HTR-8/SVneo (cell line): ENCODE data around the gene ALPG.
A peak's percentile ranks its signal among the peaks of the same experiment; 100 is the strongest.
"Not testable (repeated sequence)": the region's sequence is repeated elsewhere in the genome, so short reads cannot be mapped to it uniquely, and the experiment has no call there.

Source experiments
- DNase-seq: peaks from one replicate; pipeline ENCODE4 v3.0.0; 2011; ENCODE audit warnings: low spot score, mixed read lengths; ENCODE audit not compliant: insufficient read length
- FAIRE-seq: peaks from 2 replicates; lab custom pipeline; 2011; peaks lifted over from hg19 to GRCh38; lab: Jason Lieb, UNC

Gene ALPG

DNA sequence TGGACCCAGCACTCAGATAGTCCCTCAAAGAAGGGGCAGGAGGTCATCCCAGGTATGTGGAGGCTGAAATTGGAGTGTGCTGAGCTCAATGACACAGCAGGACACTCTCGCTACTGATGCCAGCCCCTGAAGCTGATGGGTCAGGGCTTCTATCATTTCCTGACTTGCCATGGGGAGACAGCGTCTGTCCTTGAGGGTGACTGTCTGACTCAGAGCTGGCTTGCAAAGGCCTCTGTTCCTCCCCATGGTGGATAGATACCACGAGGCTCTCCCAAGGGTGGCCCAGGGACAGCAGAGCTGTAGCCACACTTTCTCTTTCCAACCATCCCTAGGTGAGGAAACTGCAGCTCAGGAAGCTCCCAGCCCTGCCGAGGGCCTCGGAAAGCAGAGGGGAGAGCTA is 10.8 kb downstream of the ALPG start:
- FAIRE-seq (no peak), DNase-seq (no peak)

DNA sequence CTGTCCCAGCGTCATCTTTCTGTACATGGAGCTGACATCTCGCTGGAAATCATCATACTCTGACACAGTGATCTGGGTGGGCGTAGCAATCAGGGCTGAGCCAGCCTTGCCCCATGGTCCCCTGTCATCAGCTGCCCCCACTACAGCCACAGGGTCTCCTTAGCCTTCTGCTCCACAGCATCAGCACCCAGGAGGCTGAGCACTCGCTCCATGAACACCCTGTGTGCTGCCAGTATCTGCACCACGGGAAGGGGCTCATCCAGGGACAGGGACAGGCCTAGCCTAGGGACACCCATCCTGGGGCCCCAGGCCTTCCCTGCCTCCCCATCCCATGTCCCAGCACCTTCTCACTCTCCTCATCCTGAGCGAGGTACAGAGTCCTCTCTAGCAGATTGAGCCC is 11.4 kb downstream of the ALPG start:
- no peak for FAIRE-seq
- no peak for DNase-seq

DNA sequence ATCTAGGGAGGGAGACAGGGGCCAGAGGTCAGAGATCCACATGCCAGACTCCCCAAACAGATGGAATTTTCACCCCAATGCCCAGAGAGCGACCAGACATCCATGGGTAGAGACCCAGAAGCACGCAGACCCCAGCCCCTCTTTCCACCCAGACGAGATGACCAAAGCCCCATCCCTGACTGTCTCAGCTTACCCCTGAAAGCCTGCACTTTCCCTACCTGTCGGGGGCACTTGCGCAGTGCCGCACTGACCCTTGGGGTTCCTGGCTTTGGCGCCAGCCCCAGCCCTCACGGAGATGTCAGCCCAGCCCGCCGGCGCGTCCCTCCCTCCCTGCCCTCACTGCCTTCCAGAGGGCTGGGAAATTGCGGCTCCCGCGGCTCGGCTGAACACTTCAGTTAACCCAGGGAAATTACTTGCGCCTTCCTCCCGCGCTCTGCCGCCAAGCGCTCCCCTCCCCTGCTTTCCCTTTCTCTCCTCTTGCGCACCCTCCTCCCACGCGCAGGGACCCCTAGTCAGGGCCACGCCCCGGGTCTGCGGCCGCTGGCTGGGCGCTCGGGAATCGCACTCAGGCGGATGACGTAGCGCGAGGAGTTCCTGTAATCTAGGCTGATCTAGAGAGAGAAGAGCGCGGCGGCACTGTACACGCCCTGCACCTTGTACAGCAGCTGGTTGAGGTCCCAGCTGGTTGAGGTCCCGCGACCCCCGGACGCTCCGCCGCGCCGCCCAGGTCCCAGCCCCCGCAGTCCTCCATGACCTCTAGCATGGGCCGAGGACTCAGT is 12.0 kb downstream of the ALPG start:
- DNase-seq (peak; percentile 36), FAIRE-seq (no peak)

DNA sequence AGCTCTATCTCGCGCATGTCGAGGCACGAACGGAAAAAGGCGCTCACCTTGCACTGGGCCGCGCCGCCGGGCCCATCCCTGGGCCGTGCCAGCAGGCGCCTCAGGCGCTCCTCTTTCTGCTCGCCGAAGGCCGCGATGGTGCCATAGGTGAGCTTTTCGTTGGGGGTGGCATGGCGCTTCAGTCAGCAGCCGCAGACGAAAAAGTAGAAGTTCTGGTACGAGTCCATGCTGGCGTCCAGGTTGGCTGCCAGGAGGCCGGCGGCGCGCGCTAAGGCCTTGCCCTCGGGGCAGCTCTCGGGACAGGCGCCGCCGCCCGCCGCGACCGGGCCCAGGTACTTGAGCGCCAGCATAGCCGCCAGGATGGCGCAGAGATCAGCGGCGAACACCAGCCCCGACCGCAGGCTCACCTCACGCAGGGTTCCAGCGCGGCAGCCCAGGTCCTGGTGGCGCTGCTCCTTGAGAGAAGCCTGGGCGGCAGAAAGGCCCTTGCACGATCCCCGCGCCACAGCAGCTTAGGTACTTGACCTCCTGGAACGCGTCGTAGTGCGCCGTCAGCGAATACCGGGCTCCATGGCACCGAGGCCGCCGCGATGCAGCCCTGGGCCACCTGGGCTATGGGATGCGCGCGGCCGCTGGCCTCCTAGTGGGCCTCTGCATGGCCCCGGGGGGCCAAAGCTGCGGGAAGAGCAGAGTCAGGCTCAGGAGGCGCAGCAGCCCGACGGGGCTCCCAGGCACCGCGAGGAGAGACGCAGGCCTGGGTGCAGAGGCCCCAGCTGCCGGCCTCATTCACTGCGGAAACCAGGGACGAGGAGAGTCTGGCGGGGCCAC is 12.8 kb downstream of the ALPG start:
- no peak for DNase-seq
- FAIRE-seq, result no peak

DNA sequence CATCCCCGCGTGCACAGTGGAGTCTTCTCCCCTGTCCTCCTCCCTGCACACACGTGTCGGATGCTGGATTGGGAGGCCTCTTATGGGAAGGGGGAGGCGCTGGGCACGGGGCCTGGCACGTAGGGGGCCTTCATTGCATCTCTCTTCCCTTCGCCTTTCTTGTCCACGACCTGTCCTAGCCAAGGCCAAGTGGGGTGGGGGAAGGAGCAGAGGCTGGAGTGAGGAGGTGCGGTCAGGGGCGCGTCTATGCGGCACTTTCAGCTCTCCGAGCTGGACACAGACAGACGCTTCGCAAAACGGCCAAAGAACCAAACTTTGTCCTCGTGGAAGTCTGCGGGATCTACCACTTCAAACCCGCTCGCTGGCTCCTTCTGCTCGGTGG is 13.4 kb downstream of the ALPG start:
- DNase-seq, result no peak
- FAIRE-seq, result no peak

DNA sequence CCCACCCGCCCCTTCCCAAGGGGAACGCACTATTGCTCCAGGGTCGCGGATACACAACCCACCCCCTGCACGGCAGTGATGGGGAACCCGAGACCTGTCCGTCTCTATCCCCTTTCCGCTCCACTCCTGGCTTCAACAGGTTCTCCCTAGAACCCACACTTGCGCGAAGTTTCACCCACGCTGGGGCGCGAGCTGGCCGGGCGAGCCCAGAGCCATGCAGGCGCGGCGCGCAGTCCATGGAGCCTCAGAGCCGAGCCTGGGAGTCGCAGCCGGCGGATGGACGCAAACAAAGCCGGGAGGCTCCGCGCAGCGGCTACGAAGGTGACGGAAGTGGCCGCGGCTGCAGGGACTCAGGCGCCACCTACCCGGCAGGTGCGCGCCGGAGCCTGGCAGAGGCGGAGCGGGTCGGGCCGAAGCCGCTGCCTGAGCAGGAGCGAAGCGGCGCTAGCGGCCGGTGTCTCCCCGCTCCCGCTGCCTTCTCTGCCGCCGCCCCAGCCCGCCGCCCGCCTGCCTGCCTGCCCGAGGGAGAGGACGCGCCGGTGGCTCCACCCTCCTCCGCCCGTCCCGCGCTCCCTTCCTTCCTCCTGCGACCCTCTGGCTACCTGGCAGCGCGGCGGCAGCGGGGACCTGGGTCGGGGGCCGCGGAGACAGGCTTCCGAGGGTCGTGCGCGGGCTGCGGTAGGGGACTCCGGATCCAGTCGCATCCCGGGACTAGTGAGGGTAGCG is 14.0 kb downstream of the ALPG start:
- DNase-seq, result no peak
- FAIRE-seq, result no peak

DNA sequence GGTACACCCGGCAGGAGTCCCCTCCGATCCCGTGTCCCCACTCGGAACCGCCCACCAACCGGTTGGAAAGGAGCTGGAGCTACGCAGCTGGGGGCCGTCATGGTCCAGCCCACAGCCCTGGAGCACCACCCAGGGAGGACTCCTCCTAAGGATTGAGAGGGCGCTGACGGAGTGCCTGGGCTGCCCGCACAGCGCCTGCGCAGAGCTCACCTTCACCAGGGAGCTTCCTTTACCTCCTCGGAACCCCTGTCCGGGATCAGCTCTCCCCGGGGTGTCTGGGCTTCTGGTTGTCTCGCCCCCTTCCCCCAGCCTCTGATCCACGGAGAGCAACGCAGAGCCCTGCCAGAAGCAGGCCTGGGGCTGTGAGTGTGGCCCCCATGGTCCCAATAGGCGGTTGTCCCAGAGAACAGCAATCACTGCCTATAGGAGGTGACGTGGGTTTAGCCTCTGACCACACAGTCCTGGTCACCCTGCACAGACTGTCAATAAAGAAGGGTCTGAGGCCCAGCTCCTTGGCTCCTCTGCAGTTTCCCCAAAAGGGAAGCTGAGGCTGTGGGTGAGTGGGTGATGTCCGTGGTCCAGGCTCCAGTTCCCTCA is 14.6 kb downstream of the ALPG start:
- DNase-seq, result no peak
- FAIRE-seq, result no peak

DNA sequence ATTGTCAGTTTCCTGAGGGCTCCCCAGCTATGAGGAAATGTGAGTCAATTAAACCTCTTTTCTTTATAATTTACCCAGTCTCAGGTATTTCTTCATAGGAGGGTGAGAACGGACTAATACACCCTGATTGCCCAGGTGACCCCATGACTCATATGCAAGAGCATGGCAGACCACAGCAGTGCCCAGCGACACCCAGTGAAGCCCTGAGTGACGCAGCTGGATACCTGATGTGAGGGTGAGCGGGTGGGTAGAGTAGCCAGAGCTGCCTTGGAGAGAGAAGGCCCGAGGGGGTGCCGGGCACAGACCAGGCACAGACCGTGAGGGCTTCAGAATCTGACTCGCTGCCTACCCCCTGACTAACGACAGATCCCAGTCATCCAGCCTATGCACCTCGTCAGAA is 15.4 kb downstream of the ALPG start:
- no peak for FAIRE-seq
- DNase-seq, result no peak

DNA sequence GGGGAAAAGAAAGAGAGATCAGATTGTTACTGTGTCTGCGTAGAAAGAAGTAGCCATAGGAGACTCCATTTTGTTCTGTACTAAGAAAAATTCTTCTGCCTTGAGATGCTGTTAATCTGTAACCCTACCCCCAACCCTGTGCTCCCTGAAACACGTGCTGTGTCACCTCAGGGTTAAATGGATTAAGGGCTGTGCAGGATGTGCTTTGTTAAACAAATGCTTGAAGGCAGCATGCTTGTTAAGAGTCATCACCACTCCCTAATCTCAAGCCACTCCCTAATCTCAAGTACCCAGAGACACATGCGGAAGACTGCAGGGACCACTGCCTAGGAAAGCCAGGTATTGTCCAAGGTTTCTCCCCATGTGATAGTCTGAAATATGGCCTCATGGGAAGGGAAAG is 16.4 kb downstream of the ALPG start:
- DNase-seq, FAIRE-seq: not testable (repeated sequence)

DNA sequence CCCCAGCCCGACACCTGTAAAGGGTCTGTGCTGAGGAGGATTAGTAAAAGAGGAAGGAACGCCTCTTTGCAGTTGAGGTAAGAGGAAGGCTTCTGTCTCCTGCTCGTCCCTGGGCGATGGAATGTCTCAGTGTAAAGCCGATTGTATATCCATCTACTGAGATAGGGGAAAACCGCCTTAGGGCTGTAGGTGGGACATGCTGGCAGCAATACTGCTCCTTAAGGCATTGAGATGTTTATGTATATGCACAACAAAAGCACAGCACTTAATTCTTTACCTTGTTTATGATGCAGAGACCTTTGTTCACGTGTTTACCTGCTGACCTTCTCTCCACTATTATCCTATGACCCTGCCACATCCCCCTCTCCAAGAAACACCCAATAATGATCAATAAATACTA is 16.8 kb downstream of the ALPG start:
- not testable (repeated sequence) for FAIRE-seq, DNase-seq

DNA sequence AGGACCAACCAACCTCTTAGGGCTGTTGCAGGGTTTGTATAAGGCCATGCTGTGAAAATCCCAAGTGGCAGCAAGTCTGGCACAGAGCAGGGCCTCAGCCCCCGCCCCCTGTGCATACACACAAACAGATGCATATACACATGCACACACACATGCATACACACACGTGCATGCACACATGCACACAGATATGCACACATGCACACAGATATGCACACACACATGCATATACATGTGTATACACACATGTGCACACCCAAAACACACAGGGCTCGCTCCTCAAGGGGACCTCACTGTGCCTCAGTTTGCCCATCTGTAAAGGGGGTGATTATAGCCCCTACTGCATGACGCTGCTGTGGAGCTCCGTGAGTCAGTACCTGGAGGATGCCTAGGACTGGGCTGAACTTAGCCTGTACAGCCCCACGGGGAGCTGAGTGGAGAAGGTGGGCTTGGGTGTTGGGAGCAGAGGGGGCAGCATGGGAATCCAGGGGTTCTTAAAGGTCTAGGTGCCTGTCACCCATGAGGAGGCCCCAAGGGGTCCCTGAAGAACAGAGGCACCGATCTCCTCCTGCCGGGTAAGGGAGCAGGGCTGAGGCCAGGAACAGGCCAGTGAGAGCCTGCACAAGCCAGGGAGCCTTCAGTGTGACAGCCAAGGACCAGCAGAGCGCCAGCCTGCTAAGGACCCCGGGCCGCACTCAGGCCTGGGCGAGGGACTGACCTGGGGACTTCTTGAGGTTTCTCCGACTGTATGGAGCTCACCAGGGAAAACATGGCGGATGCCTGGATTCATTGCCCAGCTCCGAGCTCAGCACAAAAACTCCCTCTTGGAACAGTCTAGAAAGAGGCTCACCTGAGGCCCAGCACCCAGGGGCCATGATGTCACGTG is 25.3 kb downstream of the ALPG start:
- DNase-seq (no peak), FAIRE-seq (peak; percentile 90)

DNA sequence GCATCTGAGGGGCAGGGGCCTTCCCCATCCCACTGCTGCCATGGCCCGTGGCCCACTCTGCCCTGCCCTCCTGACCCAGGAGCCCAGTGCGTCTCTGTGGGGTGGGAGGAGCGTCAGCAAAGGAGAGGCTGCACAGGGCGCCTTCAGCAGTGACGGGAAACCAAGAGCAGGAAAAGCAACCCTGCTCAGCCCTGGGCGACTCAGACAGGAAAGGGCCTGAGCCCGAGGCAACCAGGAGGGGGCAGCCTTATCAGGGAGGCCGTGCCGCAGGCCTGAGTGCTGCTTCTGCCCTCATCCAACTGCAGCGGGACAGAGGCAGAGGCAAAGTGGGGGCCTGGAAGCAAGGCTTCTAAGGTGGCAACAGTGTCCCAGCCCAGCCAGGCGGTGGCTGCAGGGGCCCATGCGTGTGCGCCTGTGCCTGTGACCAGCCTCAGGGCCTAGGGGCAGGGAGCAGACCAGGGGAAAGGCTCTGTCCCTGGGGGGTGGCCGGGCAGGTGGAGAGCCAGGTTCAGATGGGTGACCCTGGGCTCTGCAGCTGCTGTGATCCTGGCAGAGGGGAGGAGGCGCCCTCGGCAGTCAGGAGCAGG is 26.0 kb downstream of the ALPG start:
- no peak for DNase-seq

DNA sequence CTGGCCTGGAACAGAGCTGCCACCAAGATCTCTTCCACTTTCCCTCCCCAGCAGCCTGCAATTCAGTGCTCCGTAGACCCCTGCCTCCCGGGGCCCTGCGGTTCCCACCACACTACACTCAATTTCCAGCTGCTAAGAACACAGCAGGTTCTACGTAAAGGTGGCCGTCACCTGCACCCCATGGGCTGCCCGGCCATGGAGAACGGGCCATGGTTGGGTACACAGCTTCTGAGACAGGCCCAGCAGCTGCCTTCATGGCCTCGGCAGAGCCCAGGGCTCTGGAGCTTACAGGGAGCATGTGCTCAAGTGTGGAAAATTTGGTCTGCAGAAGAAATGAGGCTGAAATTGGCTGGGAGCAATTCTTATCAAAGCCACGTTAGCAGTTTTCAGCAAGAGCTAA is 27.0 kb downstream of the ALPG start:
- DNase-seq, FAIRE-seq: not testable (repeated sequence)

More for the DNA sequence above, 26.0 kb downstream of the ALPG start:
- FAIRE-seq, result no peak

DNA sequence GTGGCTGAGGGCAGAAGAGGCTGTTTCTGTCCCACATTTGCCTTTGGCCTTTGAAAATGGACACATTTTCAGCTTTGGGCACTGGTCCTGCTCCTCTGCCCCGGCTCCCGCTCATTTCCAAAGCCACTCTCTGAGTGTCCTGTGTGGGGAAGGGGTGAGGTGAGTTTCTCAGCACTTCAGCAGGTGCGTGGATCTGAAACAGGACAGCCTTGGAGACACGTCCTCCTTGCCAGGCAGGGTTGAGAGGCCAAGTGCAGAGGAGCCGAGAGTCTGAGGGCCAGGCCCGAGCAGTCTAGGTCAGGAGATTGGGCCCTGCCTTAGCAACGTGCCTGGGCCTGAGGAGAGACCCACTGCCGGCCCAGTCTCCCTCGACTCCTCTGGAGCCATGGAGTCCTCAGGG is 27.4 kb downstream of the ALPG start:
- peak; percentile 36 for FAIRE-seq

DNA sequence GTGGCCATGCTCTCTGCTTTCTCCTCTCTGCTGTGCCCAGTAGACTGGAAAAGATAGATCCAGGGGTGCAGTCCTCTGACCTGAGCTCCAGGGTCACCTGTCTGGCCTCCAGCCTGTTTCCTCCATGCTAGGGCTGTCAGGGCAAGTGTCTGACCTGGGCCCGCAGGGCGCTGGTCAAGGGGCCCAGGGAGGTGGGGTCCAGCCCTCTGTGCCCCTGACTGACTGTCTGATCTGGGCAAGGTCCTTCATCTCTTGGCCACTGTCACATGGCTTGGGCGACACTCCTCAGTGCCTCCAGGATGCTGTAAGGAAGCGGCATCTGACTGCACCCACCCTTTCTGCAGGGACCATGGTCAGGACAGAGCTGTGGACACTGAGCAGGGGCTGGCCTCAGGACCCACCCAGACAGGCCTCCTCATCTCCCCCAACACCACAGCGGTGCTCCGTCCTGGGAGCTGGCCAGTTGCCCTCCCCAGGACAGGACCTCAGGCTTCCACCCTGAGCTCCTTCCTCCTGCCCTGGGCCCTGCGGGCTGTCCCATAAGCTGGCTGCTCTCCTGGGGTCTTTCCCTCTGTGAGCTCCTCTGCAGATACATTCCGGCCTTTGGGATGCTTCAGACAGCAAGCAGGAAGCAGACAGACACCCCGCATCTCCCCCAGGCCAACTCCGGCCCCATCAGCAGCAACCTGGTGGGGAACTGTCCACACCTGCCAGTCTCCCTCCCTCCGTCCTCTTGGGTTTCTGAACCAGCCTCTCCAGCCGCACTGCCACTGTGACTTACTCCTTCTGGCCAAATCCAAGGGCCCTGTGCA is 28.1 kb downstream of the ALPG start:
- no peak for FAIRE-seq
- DNase-seq, result no peak

More for the DNA sequence above, 27.4 kb downstream of the ALPG start:
- no peak for DNase-seq

DNA sequence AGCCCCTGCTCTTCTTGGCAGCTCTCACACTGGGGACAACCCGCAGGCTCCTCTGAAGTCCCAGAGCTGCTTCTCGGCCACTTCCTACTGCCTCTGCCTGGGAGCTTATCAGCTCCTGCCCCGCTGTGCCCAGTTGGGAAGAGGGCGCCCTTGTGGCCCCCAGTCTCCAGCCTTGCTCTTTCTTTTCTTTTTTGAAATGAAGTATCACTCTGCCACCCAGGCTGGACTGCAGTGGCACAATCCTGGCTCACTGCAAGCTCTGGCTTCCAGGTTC is 28.7 kb downstream of the ALPG start:
- DNase-seq (no peak), FAIRE-seq (no peak)

DNA sequence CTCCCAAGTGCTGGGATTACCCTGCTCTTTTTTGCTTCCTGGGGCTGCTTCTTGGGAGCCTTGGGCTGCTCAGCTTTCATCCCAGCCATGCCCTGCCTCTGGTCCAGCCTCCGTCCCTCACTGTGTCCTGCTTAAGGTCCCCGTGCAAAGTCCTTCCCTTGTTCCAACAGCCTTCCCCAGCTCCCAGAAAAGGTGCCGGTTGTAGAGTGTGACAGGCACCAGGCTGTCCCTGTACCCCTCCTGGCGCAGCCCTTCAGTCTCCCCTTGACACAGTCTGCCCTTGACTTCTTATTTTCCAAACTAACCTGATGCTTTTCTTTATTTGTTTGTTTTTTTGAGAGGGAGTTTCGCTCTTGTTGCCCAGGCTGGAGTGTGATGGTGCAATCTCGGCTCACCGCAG is 29.2 kb downstream of the ALPG start:
- DNase-seq (no peak), FAIRE-seq (no peak)

DNA sequence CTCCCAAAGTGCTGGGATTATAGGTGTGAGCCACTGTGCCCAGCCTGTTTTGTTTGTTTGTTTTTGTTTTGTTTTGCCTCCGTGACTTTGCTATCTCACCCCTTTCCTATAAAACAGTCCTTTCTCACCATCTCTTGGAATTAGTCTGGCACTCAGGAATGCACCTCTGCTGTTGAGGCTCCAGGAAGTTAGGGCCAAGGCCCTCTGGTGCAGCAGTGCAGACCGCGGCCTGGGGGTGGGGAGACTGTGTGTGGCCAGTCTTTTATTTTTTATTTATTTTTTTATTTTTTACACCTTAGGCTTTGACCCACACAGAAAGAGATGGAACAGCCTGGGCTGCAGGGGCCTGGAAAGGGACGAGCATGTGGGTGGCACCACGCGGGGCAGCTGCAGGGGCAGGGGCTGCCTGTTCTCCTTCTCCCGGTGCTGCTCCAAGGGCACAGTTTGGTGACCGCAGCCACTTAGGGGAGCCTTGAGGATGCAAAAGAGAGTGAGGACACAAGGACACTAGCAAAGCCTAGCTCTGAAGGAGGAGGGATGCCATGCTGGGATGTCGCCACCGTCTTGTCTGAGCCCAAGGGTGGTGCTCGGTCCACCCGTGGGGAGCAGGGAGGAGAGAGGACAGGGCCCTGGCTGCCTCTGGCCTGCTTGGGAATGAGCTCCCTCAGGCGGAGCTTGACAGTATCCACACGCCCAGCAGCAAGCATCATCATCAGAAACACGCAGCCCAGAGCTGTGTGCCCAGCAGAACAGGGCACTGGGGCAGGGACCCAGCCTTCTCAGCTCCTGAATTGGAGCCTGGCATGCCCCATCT is 29.9 kb downstream of the ALPG start:
- no peak for FAIRE-seq
- DNase-seq, result no peak
